ENCODE measurements around the gene PTGIS. TPM values are rescaled to one million over a fixed set of nuclear protein-coding genes. Genes with fewer than 3 reads are reported as not detected.
A peak's percentile ranks its signal among the peaks of the same experiment; 100 is the strongest.

The PTGIS gene
- total RNA-seq, 1 donor = 2.2 TPM

- H3K4me3 ChIP-seq (ENCODE audit: low read depth, low read length) = no peak overlapping the region
- no peak for TF ChIP-seq CTCF (IDR thresholded peaks at IDR 0.05; ENCODE audit: insufficient read depth, low read depth, low read length)
- peak; percentile 89 for DNase-seq (ENCODE audit: low read depth)
Observed at GRCh38 chr20:49594143-49594930, 26.4 kb upstream of the PTGIS start.

GRCh38 chr20:49593466-49594142 lies 25.7 kb upstream of the PTGIS start:
- no peak for TF ChIP-seq CTCF (IDR thresholded peaks at IDR 0.05; ENCODE audit: insufficient read depth, low read depth, low read length)
- no peak for DNase-seq (ENCODE audit: low read depth)
- H3K4me3 ChIP-seq (ENCODE audit: low read depth, low read length) = no peak overlapping the region

- TF ChIP-seq CTCF (IDR thresholded peaks at IDR 0.05; ENCODE audit: insufficient read depth, low read depth, low read length) = no peak
- no peak for DNase-seq (ENCODE audit: low read depth)
- H3K4me3 ChIP-seq (ENCODE audit: low read depth, low read length) = no peak overlapping the region
Observed at GRCh38 chr20:49592120-49592519, 24.2 kb upstream of the PTGIS start.

GRCh38 chr20:49591217-49591865 lies 23.4 kb upstream of the PTGIS start:
- TF ChIP-seq CTCF (IDR thresholded peaks at IDR 0.05; ENCODE audit: insufficient read depth, low read depth, low read length) = no peak
- no peak overlapping the region for H3K4me3 ChIP-seq (ENCODE audit: low read depth, low read length)
- DNase-seq (ENCODE audit: low read depth) = peak; percentile 59

GRCh38 chr20:49590163-49591017 lies 22.5 kb upstream of the PTGIS start:
- no peak overlapping the region for H3K4me3 ChIP-seq (ENCODE audit: low read depth, low read length)
- no peak for DNase-seq (ENCODE audit: low read depth)

More at GRCh38 chr20:49590163-49591017, 22.5 kb upstream of the PTGIS start:
- TF ChIP-seq CTCF (IDR thresholded peaks at IDR 0.05; ENCODE audit: insufficient read depth, low read depth, low read length) = no peak

Measured in fibroblast of villous mesenchyme (primary cell).